HG02852 (cell line): ENCODE data around the gene GLMN.

Experiments used
- ATAC-seq: cut with Tn5 transposase; IDR thresholded peaks from one replicate; pipeline ENCODE4 v1.9.1; 2021; ENCODE audit warnings: mild to moderate bottlenecking, moderate library complexity; ENCODE audit not compliant: unreplicated experiment

GLMN gene

DNA sequence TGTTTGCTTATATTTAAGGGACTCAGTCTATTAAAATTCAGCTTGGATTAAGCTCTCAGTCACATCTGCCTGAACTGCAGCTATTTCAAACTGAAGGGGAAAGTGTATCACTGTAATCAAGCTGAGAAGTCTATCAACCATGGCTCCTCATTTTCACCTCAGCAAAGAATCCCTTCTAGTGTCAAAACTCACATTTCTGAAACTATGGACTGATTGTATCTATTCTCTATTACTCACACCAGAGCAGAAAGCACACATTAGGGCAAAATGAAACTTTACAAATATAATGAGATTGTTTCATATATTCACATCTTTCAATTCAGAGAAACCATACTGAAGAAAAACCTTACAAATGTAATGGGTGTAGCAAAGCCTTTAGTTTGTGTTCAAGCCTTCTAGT lies 95.7 kb downstream of the GLMN start:
- ATAC-seq = no peak

DNA sequence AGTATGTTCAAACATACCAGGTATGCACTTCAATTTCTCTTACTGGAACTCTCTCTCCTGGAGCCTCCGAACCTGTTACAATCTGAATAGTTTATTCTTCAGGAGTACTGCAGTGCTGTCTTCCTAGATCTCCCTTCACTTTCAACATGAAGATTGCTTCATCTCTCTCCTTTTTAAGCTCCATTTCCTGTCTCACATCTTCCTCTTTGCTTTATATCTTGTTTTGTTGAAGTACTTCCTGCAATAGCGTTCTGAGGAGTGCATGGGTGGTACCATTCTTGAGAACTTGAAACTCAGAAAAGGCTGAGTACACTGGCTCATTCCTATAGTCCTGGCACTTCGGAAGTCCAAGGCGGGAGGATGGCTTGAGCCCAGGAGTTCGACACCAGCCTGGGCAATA lies 96.8 kb downstream of the GLMN start:
- ATAC-seq = no peak
